H1 (cell line): ENCODE results near the gene MYLK. TPM values are rescaled to one million over a fixed set of nuclear protein-coding genes. Genes with fewer than 3 reads are reported as not detected.

ENCODE experiments used
- CTCF ChIA-PET: fragments of 300-600 bp; sonication (Branson Sonifier 250); formaldehyde crosslinking; loops from one replicate; lab custom pipeline; 2021; ENCODE audit not compliant: partially characterized antibody; lab: Charles Lee
- POLR2A ChIA-PET: fragments of 300-600 bp; sonication (Branson Sonifier 250); formaldehyde crosslinking; loops from one replicate; lab custom pipeline; 2021; ENCODE audit warnings: inconsistent platforms; ENCODE audit not compliant: partially characterized antibody; lab: Charles Lee
- DNase-seq, 2 experiments: peaks; one replicate each; pipeline versions ENCODE4 v3.0.0 to v3.0.0-alpha.2; 2010 to 2022; ENCODE audit warnings: low spot score in 2 of 2, low read depth in 1 of 2, mixed read lengths in 1 of 2
- FAIRE-seq: peaks from 2 replicates; lab custom pipeline; 2011; peaks lifted over from hg19 to GRCh38; lab: Jason Lieb, UNC
- H2AFZ ChIP-seq: 2 replicates; pipeline ENCODE4 v1.8.1; 2012; ENCODE audit warnings: low read length, inconsistent platforms
- H2AK5ac ChIP-seq: 2 replicates; pipeline ENCODE4 v1.6.1; 2013; ENCODE audit warnings: low read depth, low read length
- H2BK120ac ChIP-seq: replicated peaks from 2 replicates; pipeline ENCODE3; 2013; ENCODE audit warnings: low read depth, low read length, inconsistent platforms
- H2BK12ac ChIP-seq: 2 replicates; pipeline ENCODE4 v1.6.1; 2013; ENCODE audit warnings: low read depth, low read length
- H2BK15ac ChIP-seq: 2 replicates; pipeline ENCODE4 v1.6.1; 2013; ENCODE audit warnings: low read length
- H2BK20ac ChIP-seq: 2 replicates; pipeline ENCODE4 v1.6.1; 2013; ENCODE audit warnings: low read length
- H2BK5ac ChIP-seq: 2 replicates; pipeline ENCODE4 v1.6.1; 2013; ENCODE audit warnings: low read depth, low read length
- H3K14ac ChIP-seq: 2 replicates; pipeline ENCODE4 v1.6.1; 2013; ENCODE audit warnings: inconsistent platforms; ENCODE audit not compliant: insufficient read length
- H3K18ac ChIP-seq: 2 replicates; pipeline ENCODE4 v1.6.1; 2013; ENCODE audit warnings: low read length; ENCODE audit errors: extremely low read depth
- H3K23ac ChIP-seq: 2 replicates; pipeline ENCODE4 v1.6.1; 2013; ENCODE audit warnings: inconsistent platforms; ENCODE audit not compliant: insufficient read length
- H3K23me2 ChIP-seq: 2 replicates; pipeline ENCODE4 v1.6.1; 2013; ENCODE audit warnings: low read depth, low read length
- H3K27ac ChIP-seq: 2 replicates; pipeline ENCODE4 v1.6.1; 2011; ENCODE audit warnings: low read depth, low read length, inconsistent platforms
- H3K27me3 ChIP-seq, 4 experiments: replicated peaks in 1 of 4; 1 replicate in 1 of 4; 2 replicates in 3 of 4; pipeline versions ENCODE4 v1.6.1 to v1.8.1; 2011 to 2013; ENCODE audit warnings: low read length in 3 of 4, mild to moderate bottlenecking in 3 of 4, inconsistent platforms in 2 of 4, mixed read lengths in 2 of 4, moderate library complexity in 1 of 4; ENCODE audit not compliant: control insufficient read depth in 3 of 4, insufficient read depth in 3 of 4; ENCODE audit errors: extremely low read depth in 1 of 4
- H3K36me3 ChIP-seq, 4 experiments: 2 replicates each; pipeline versions ENCODE4 v1.6.1 to v1.8.1; 2011 to 2013; ENCODE audit warnings: mild to moderate bottlenecking in 4 of 4, low read length in 3 of 4, moderate library complexity in 2 of 4, control low read depth in 1 of 4, inconsistent platforms in 1 of 4; ENCODE audit not compliant: insufficient read depth in 4 of 4, control insufficient read depth in 2 of 4
- H3K4ac ChIP-seq: replicated peaks from 2 replicates; pipeline ENCODE3; 2013; ENCODE audit warnings: low read length, low read depth, mixed read lengths, inconsistent platforms; ENCODE audit not compliant: insufficient read length
- H3K4me1 ChIP-seq, 4 experiments: replicated peaks in 1 of 4; 1 replicate in 1 of 4; 2 replicates in 3 of 4; pipeline versions ENCODE4 v1.6.1 to v1.8.1; 2011 to 2013; ENCODE audit warnings: low read length in 3 of 4, inconsistent platforms in 2 of 4, mixed read lengths in 1 of 4; ENCODE audit not compliant: insufficient read depth in 4 of 4, control insufficient read depth in 3 of 4
- H3K4me2 ChIP-seq, 2 experiments: 2 replicates each; pipeline versions ENCODE4 v1.6.1 to v1.8.1; 2011 to 2013; ENCODE audit warnings: low read depth in 2 of 2, low read length in 2 of 2, control low read depth in 1 of 2, inconsistent platforms in 1 of 2, mild to moderate bottlenecking in 1 of 2; ENCODE audit not compliant: insufficient read depth in 1 of 2
- H3K4me3 ChIP-seq, 4 experiments: fragments of 200-600, 300-600 bp in 1 of 4; sonication (generic), shearing (Covaris generic), sonication (Bioruptor Twin) in 1 of 4; 2 replicates each; pipeline versions ENCODE4 v1.5.1 to v1.8.1; 2011 to 2016; ENCODE audit warnings: low read length in 4 of 4, low read depth in 3 of 4, control low read depth in 2 of 4, inconsistent platforms in 2 of 4, mild to moderate bottlenecking in 2 of 4, mixed read lengths in 1 of 4, moderate library complexity in 1 of 4; ENCODE audit not compliant: insufficient read depth in 2 of 4; ENCODE audit errors: extremely low read depth in 1 of 4
- H3K56ac ChIP-seq: replicated peaks from 2 replicates; pipeline ENCODE3; 2013; ENCODE audit warnings: low read depth, mild to moderate bottlenecking, mixed read lengths, low read length, inconsistent platforms; ENCODE audit not compliant: insufficient read length
- H3K79me1 ChIP-seq: 2 replicates; pipeline ENCODE4 v1.6.1; 2013; ENCODE audit warnings: low read depth, low read length, control low read depth
- H3K79me2 ChIP-seq, 2 experiments: 2 replicates each; pipeline versions ENCODE4 v1.6.1 to v1.8.1; 2012 to 2013; ENCODE audit warnings: low read length in 2 of 2, mild to moderate bottlenecking in 2 of 2, inconsistent platforms in 1 of 2; ENCODE audit not compliant: insufficient read depth in 2 of 2, control insufficient read depth in 1 of 2
- H3K9ac ChIP-seq, 4 experiments: replicated peaks in 1 of 4; 1 replicate in 1 of 4; 2 replicates in 3 of 4; pipeline versions ENCODE4 v1.6.1 to v1.8.1; 2011 to 2013; ENCODE audit warnings: low read depth in 3 of 4, low read length in 3 of 4, control low read depth in 2 of 4, mild to moderate bottlenecking in 2 of 4, moderate library complexity in 2 of 4, inconsistent platforms in 1 of 4; ENCODE audit errors: extremely low read depth in 1 of 4
- H3K9me3 ChIP-seq, 2 experiments: 2 replicates each; pipeline versions ENCODE4 v1.6.1 to v1.8.1; 2012 to 2013; ENCODE audit warnings: mild to moderate bottlenecking in 2 of 2, moderate library complexity in 2 of 2, control low read depth in 1 of 2, inconsistent platforms in 1 of 2, low read depth in 1 of 2, low read length in 1 of 2, mixed read lengths in 1 of 2; ENCODE audit not compliant: insufficient read depth in 2 of 2
- H4K20me1 ChIP-seq, 2 experiments: replicated peaks in 1 of 2; 2 replicates each; pipeline versions ENCODE3 to v1.8.1; 2011 to 2013; ENCODE audit warnings: inconsistent platforms in 2 of 2, low read length in 2 of 2, mild to moderate bottlenecking in 1 of 2; ENCODE audit not compliant: insufficient read depth in 2 of 2, control insufficient read depth in 1 of 2
- H4K5ac ChIP-seq: 2 replicates; pipeline ENCODE4 v1.6.1; 2013; ENCODE audit warnings: low read length, low read depth, mixed read lengths, inconsistent platforms; ENCODE audit not compliant: insufficient read length
- H4K8ac ChIP-seq: 2 replicates; pipeline ENCODE4 v1.8.0; 2013; ENCODE audit warnings: mild to moderate bottlenecking, moderate library complexity, low read length, inconsistent platforms; ENCODE audit not compliant: insufficient read depth; ENCODE audit errors: extremely low read depth
- H4K91ac ChIP-seq: replicated peaks from 2 replicates; pipeline ENCODE3; 2013; ENCODE audit warnings: low read length, mixed read lengths, inconsistent platforms; ENCODE audit not compliant: insufficient read length
- KDM5A ChIP-seq: fragments of 200-600 bp; IDR thresholded peaks from 2 replicates; pipeline ENCODE4 v1.7.1; 2012; ENCODE audit warnings: mild to moderate bottlenecking, low read length, inconsistent platforms, mixed read lengths
- RAD21 ChIP-seq, 2 experiments: IDR thresholded peaks in 1 of 2; conservative IDR thresholded peaks in 1 of 2; 2 replicates each; pipeline ENCODE4 v1.6.1; 2011; ENCODE audit warnings: low read depth in 2 of 2, low read length in 2 of 2, improper control_type of control experiment in 1 of 2, inconsistent platforms in 1 of 2, mild to moderate bottlenecking in 1 of 2, moderate library complexity in 1 of 2
- SIX5 ChIP-seq: IDR thresholded peaks from 2 replicates; pipeline ENCODE4 v1.6.1; 2011; ENCODE audit warnings: mild to moderate bottlenecking, low read depth, low read length
- TEAD4 ChIP-seq: IDR thresholded peaks from 2 replicates; pipeline ENCODE4 v1.6.1; 2012; ENCODE audit warnings: low read depth, low read length, inconsistent platforms, mixed read lengths
- WGBS, 2 experiments: shearing (Covaris generic) in 1 of 2; methylation state at CpG; one replicate each; pipeline versions ENCODE4 v1.1.6 to v1.1.7; 2013 to 2015; ENCODE audit warnings: low lambda C conversion rate in 2 of 2, mixed read lengths in 2 of 2, inconsistent platforms in 1 of 2, low coverage in 1 of 2, missing lambda C conversion rate in 1 of 2; ENCODE audit not compliant: insufficient replicate concordance in 2 of 2, insufficient coverage in 1 of 2, insufficient read length in 1 of 2; ENCODE audit errors: extremely low coverage in 1 of 2, missing lambda C conversion rate in 1 of 2; 5-methylcytosine and 5-hydroxymethylcytosine counted together
- polyA plus RNA-seq, 7 experiments: library from polyadenylated mRNA; depleted of rRNA in 3 of 7; stranded (reverse) in 5 of 7; unstranded in 2 of 7; fragments of >200 nt in 5 of 7; fragments of 200-250 nt in 2 of 7; gene quantifications; 1 replicate in 5 of 7; 2 replicates in 1 of 7; 4 replicates in 1 of 7; pipeline versions ENCODE4 v1.2.1 to v1.2.3, GENCODE V29; 2011 to 2013; ENCODE audit warnings: missing spikeins in 2 of 7, mixed read lengths in 2 of 7
- total RNA-seq: library from RNA; stranded (reverse); fragmentation: NEBNext Ultra II Directional; extraction: Animal tissue kit (Norgen Biotek cat#: 25700); gene quantifications from 2 replicates; pipeline ENCODE4 v1.2.1, GENCODE V29; 2021

MYLK gene
- total and polyA plus RNA-seq, 2 of the 8 experiments (the other 6 are each of a cell fraction or from before 2014, with no cell fraction given), result 11.6 to 21.3 TPM

DNA sequence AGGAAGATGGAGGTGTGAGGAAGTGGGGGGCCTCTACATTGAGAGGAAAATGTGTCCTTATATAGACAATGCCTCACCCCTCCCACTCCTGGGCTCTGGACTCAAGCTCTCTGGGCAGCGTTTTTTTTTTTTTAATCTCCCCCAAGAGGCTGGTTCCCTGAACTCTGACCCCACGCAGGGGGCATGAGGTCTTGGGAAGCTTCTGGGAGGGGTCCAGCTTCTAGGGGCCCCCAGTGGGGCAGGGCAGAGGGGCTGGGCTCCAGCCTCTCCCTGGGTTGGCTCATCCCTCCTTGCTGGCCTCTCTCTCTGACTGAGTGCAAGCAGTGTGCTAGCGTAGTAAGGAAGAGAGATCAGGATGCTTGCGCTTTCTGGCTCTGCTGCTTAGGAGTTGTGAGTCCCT, 197.9 kb downstream of the MYLK start:
- no peaks in the 10 kb centered on the region for H3K79me2 ChIP-seq
- H3K18ac ChIP-seq, result no peak overlapping the region
- H3K27ac ChIP-seq, result no peak overlapping the region
- H3K36me3 ChIP-seq, result no peaks in the 10 kb centered on the region; a peak in 2 of 8 replicates
- no peak overlapping the region for H3K9ac ChIP-seq
- no peak overlapping the region for H2BK120ac ChIP-seq
- H3K9me3 ChIP-seq, result no peaks in the 10 kb centered on the region; a peak in 1 of 4 replicates
- H4K5ac ChIP-seq, result no peak overlapping the region
- H3K14ac ChIP-seq, result no peak overlapping the region
- CTCF ChIA-PET, result interaction anchor here (0.7 to 51.6 kb wide), 6 partner anchors 8 to 870 kb away, joined by 3 to 1463 read pairs (median 4); no protein-coding TSS in a partner anchor
- no peak overlapping the region for H3K4me3 ChIP-seq
- H3K4me1 ChIP-seq, result peaks cover 0 to 7% (median 2%) of the 10 kb centered on the region in 4 experiments; a peak in 2 of 7 replicates
- no peak overlapping the region for H2BK20ac ChIP-seq
- H2AFZ ChIP-seq, result no peak overlapping the region
- H4K20me1 ChIP-seq, result no peaks in the 10 kb centered on the region
- no peak overlapping the region for H2BK5ac ChIP-seq
- H3K27me3 ChIP-seq, result no peaks in the 10 kb centered on the region; a peak in 1 of 7 replicates
- POLR2A ChIA-PET, result interaction anchor here (1.1 kb wide), 1 partner anchor 10 kb away, joined by 3 read pairs; no protein-coding TSS in a partner anchor
- no peaks in the 10 kb centered on the region for H3K79me1 ChIP-seq
- no peak overlapping the region for H3K4ac ChIP-seq
- no peak overlapping the region for H4K8ac ChIP-seq
- no peak overlapping the region for H2AK5ac ChIP-seq
- DNase-seq (no peak), FAIRE-seq (no peak)
- no peaks in the 10 kb centered on the region for H3K23me2 ChIP-seq
- H4K91ac ChIP-seq, result no peak overlapping the region
- H2BK15ac ChIP-seq, result no peak overlapping the region
- H3K56ac ChIP-seq, result no peak overlapping the region
- H3K23ac ChIP-seq, result no peak overlapping the region
- H3K4me2 ChIP-seq, result no peak overlapping the region
- H2BK12ac ChIP-seq, result no peak overlapping the region
- 80% methylated on average over 4 of the region's 4 CpGs; no CpG with 5 or more reads in 1 of the 2 experiments for WGBS, 2 experiments
- TF ChIP-seq TEAD4 (no peak), SIX5 (no peak), RAD21 (IDR thresholded peaks at IDR 0.05 in 1 of 2, conservative IDR thresholded peaks at IDR 0.05 in 1 of 2; ENCODE audit: low read depth in 2 of 2, low read length in 2 of 2) (no peak), KDM5A (no peak)
